ENCODE data around the gene CTNNA1.

Gene CTNNA1

GRCh38 chr5:138956801-138957200, 203.6 kb downstream of the CTNNA1 start:
- no peak for TF ChIP-seq CTCF (IDR thresholded peaks at IDR 0.05; ENCODE audit: control extremely low read depth, extremely low read depth, low read depth, missing control alignments)
- ChIA-PET CTCF (interaction anchor here (1.2 kb wide), 1 partner anchor 51 kb away, joined by 3 read pairs; no protein-coding TSS in a partner anchor), POLR2A (no interaction called here)
- no peak for DNase-seq (ENCODE audit: extremely low spot score)

- ChIA-PET POLR2A (interaction anchor here (0.5 kb wide), 1 partner anchor 10 kb away, joined by 4 read pairs; no protein-coding TSS in a partner anchor), CTCF (no interaction called here)
- no peak for DNase-seq (ENCODE audit: extremely low spot score)
- TF ChIP-seq CTCF (IDR thresholded peaks at IDR 0.05; ENCODE audit: control extremely low read depth, extremely low read depth, low read depth, missing control alignments), result no peak
Observed at GRCh38 chr5:138960145-138960692, 207.0 kb downstream of the CTNNA1 start.

- ChIA-PET POLR2A (no interaction called here), CTCF (interaction anchor here (0.7 to 1.4 kb wide), 3 partner anchors 8 to 136 kb away, joined by 3 to 4 read pairs (median 3); no protein-coding TSS in a partner anchor)
- TF ChIP-seq CTCF (IDR thresholded peaks at IDR 0.05; ENCODE audit: control extremely low read depth, extremely low read depth, low read depth, missing control alignments), result no peak
- DNase-seq (ENCODE audit: extremely low spot score), result no peak
Observed at GRCh38 chr5:138961221-138961620, 208.0 kb downstream of the CTNNA1 start.

- POLR2A ChIA-PET, result no interaction called here
- no peak for DNase-seq (ENCODE audit: extremely low spot score)
- CTCF ChIA-PET, result interaction anchor here (0.7 to 1.4 kb wide), 3 partner anchors 9 to 137 kb away, joined by 3 to 4 read pairs (median 3); no protein-coding TSS in a partner anchor
- no peak for TF ChIP-seq CTCF (IDR thresholded peaks at IDR 0.05; ENCODE audit: control extremely low read depth, extremely low read depth, low read depth, missing control alignments)
Observed at GRCh38 chr5:138961729-138962128, 208.5 kb downstream of the CTNNA1 start.

- POLR2A ChIA-PET, result no interaction called here
- no peak for TF ChIP-seq CTCF (IDR thresholded peaks at IDR 0.05; ENCODE audit: control extremely low read depth, extremely low read depth, low read depth, missing control alignments)
- DNase-seq (ENCODE audit: extremely low spot score), result no peak
- CTCF ChIA-PET, result interaction anchor here (1.0 to 1.7 kb wide), 6 partner anchors 8 to 138 kb away, joined by 3 to 5 read pairs (median 4); no protein-coding TSS in a partner anchor
Observed at GRCh38 chr5:138962614-138963370, 209.6 kb downstream of the CTNNA1 start.

GRCh38 chr5:138963763-138964371, 210.6 kb downstream of the CTNNA1 start:
- ChIA-PET CTCF (interaction anchor here (1.4 to 3.5 kb wide), 4 partner anchors 9 to 20 kb away, joined by 3 to 15 read pairs (median 4); no protein-coding TSS in a partner anchor), POLR2A (no interaction called here)
- DNase-seq (ENCODE audit: extremely low spot score), result no peak
- no peak for TF ChIP-seq CTCF (IDR thresholded peaks at IDR 0.05; ENCODE audit: control extremely low read depth, extremely low read depth, low read depth, missing control alignments)

Data from GM10248 (cell line).